Measurements from ENCODE around the gene SOD1. TPM values are rescaled to one million over a fixed set of nuclear protein-coding genes. Genes with fewer than 3 reads are reported as not detected.

Gene SOD1
- total RNA-seq, 1 donor from 2014 or later, result 207 TPM

- intact Hi-C loops (cut with micrococcal nuclease), result no loop called here
Observed at GRCh38 chr21:31678478-31678877, 19.0 kb downstream of the SOD1 start.

GRCh38 chr21:31682620-31683019 lies 23.1 kb downstream of the SOD1 start:
- intact Hi-C loops (cut with micrococcal nuclease), result no loop called here

- intact Hi-C loops (cut with micrococcal nuclease), result no loop called here
Observed at GRCh38 chr21:31683029-31683428, 23.5 kb downstream of the SOD1 start.

- intact Hi-C loops (cut with micrococcal nuclease), result no loop called here
Observed at GRCh38 chr21:31684918-31685317, 25.4 kb downstream of the SOD1 start.

GRCh38 chr21:31686272-31686915 lies 26.9 kb downstream of the SOD1 start:
- intact Hi-C loops (cut with micrococcal nuclease), result no loop called here

GRCh38 chr21:31687108-31687507 lies 27.6 kb downstream of the SOD1 start:
- intact Hi-C loops (cut with micrococcal nuclease), result no loop called here

- intact Hi-C loops (cut with micrococcal nuclease), result no loop called here
Observed at GRCh38 chr21:31688603-31689368, 29.3 kb downstream of the SOD1 start.

- intact Hi-C loops (cut with micrococcal nuclease), result no loop called here
Observed at GRCh38 chr21:31693222-31693621, 33.7 kb downstream of the SOD1 start.

- intact Hi-C loops (cut with micrococcal nuclease), result no loop called here
Observed at GRCh38 chr21:31696424-31696823, 36.9 kb downstream of the SOD1 start.

- intact Hi-C loops (cut with micrococcal nuclease), result no loop called here
Observed at GRCh38 chr21:31698461-31698860, 39.0 kb downstream of the SOD1 start.

GRCh38 chr21:31700040-31700439 lies 40.5 kb downstream of the SOD1 start:
- intact Hi-C loops (cut with micrococcal nuclease), result no loop called here

GRCh38 chr21:31706562-31706961 lies 47.1 kb downstream of the SOD1 start:
- intact Hi-C loops (cut with micrococcal nuclease), result no loop called here

- intact Hi-C loops (cut with micrococcal nuclease), result no loop called here
Observed at GRCh38 chr21:31707499-31707898, 48.0 kb downstream of the SOD1 start.

- intact Hi-C loops (cut with micrococcal nuclease), result no loop called here
Observed at GRCh38 chr21:31708541-31708940, 49.0 kb downstream of the SOD1 start.

- intact Hi-C loops (cut with micrococcal nuclease), result no loop called here
Observed at GRCh38 chr21:31710586-31710985, 51.1 kb downstream of the SOD1 start.

- intact Hi-C loops (cut with micrococcal nuclease), result no loop called here
Observed at GRCh38 chr21:31711326-31711725, 51.8 kb downstream of the SOD1 start.

GRCh38 chr21:31711745-31712285 lies 52.3 kb downstream of the SOD1 start:
- intact Hi-C loops (cut with micrococcal nuclease), result no loop called here

- intact Hi-C loops (cut with micrococcal nuclease), result no loop called here
Observed at GRCh38 chr21:31713115-31713514, 53.6 kb downstream of the SOD1 start.

GRCh38 chr21:31713973-31714740 lies 54.7 kb downstream of the SOD1 start:
- intact Hi-C loops (cut with micrococcal nuclease), result no loop called here

- intact Hi-C loops (cut with micrococcal nuclease), result no loop called here
Observed at GRCh38 chr21:31714741-31715365, 55.4 kb downstream of the SOD1 start.

- intact Hi-C loops (cut with micrococcal nuclease), result loop anchor here (2.0 kb wide), 1 partner anchor 15 kb away; no protein-coding TSS in a partner anchor
Observed at GRCh38 chr21:31716106-31716505, 56.6 kb downstream of the SOD1 start.

Measured in T-helper 1 cell treated with Interleukin-12 subunit alpha and Interleukin-12 subunit beta and Interleukin-4 antibody, amounts not matched to agents 30 ng/mL and 1 ng/mL, for 36 hours (primary cell).